HG03565 (cell line): ENCODE results near the gene JSRP1.

Experiments
- ATAC-seq: cut with Tn5 transposase; IDR thresholded peaks from one replicate; pipeline ENCODE4 v1.9.1; 2021; ENCODE audit warnings: mild to moderate bottlenecking, moderate library complexity; ENCODE audit not compliant: unreplicated experiment

The JSRP1 gene

GRCh38 chr19:2232286-2233151, 23.7 kb downstream of the JSRP1 start:
- no peak for ATAC-seq

- ATAC-seq: no peak
These were observed 24.5 kb downstream of the JSRP1 start for GRCh38 chr19:2231621-2232221.

GRCh38 chr19:2230807-2231533, 25.2 kb downstream of the JSRP1 start:
- no peak for ATAC-seq

- no peak for ATAC-seq
These were observed 26.1 kb downstream of the JSRP1 start for GRCh38 chr19:2230033-2230531.

GRCh38 chr19:2229103-2230032, 26.8 kb downstream of the JSRP1 start:
- ATAC-seq: no peak

GRCh38 chr19:2228157-2229030, 27.8 kb downstream of the JSRP1 start:
- no peak for ATAC-seq

- no peak for ATAC-seq
These were observed 28.6 kb downstream of the JSRP1 start for GRCh38 chr19:2227415-2228156.

GRCh38 chr19:2226840-2227360, 29.3 kb downstream of the JSRP1 start:
- no peak for ATAC-seq

GRCh38 chr19:2226051-2226839, 30.0 kb downstream of the JSRP1 start:
- no peak for ATAC-seq

GRCh38 chr19:2225415-2226050, 30.7 kb downstream of the JSRP1 start:
- no peak for ATAC-seq

- no peak for ATAC-seq
These were observed 31.4 kb downstream of the JSRP1 start for GRCh38 chr19:2224754-2225349.

GRCh38 chr19:2223959-2224358, 32.3 kb downstream of the JSRP1 start:
- ATAC-seq: no peak

- ATAC-seq: no peak
These were observed 32.8 kb downstream of the JSRP1 start for GRCh38 chr19:2223391-2223790.

- no peak for ATAC-seq
These were observed 34.3 kb downstream of the JSRP1 start for GRCh38 chr19:2221918-2222317.

- no peak for ATAC-seq
These were observed 34.9 kb downstream of the JSRP1 start for GRCh38 chr19:2221250-2221831.

GRCh38 chr19:2219726-2220125, 36.5 kb downstream of the JSRP1 start:
- ATAC-seq: no peak

GRCh38 chr19:2217591-2217990, 38.6 kb downstream of the JSRP1 start:
- no peak for ATAC-seq
